HG03039 (cell line): ENCODE measurements around the gene S100A10.

Source experiments
- ATAC-seq: cut with Tn5 transposase; IDR thresholded peaks from one replicate; pipeline ENCODE4 v1.9.1; 2021; ENCODE audit warnings: mild to moderate bottlenecking, moderate library complexity; ENCODE audit not compliant: unreplicated experiment

The S100A10 gene

GRCh38 chr1:151993734-151994496 is at the start of gene S100A10:
Gene S100A10 (minus strand): TSS chr1:151993859. CDS start chr1:151986230, 7,629 bp downstream.
- no peak for ATAC-seq

GRCh38 chr1:152042030-152042429 is 48.4 kb upstream of the S100A10 start:
- ATAC-seq: no peak

- no peak for ATAC-seq
Observed at GRCh38 chr1:152039886-152040285, 46.2 kb upstream of the S100A10 start.

GRCh38 chr1:152039461-152039860 is 45.8 kb upstream of the S100A10 start:
- no peak for ATAC-seq

- no peak for ATAC-seq
Observed at GRCh38 chr1:152038871-152039270, 45.2 kb upstream of the S100A10 start.

- ATAC-seq: peak; percentile 64
Observed at GRCh38 chr1:152036267-152037216, 42.9 kb upstream of the S100A10 start, which contains the start of gene S100A11. Gene S100A11 (minus strand): TSS chr1:152037004. CDS start chr1:152036915, 89 bp downstream.

- ATAC-seq: no peak
Observed at GRCh38 chr1:152035539-152036266, 42.0 kb upstream of the S100A10 start.

GRCh38 chr1:152034654-152035538 is 41.2 kb upstream of the S100A10 start:
- peak; percentile 37 for ATAC-seq

- ATAC-seq: peak; percentile 11
Observed at GRCh38 chr1:152034324-152034653, 40.6 kb upstream of the S100A10 start.

GRCh38 chr1:152029929-152030211 is 36.2 kb upstream of the S100A10 start:
- ATAC-seq: no peak

- no peak for ATAC-seq
Observed at GRCh38 chr1:152029144-152029928, 35.7 kb upstream of the S100A10 start.

- ATAC-seq: no peak
Observed at GRCh38 chr1:152026895-152027294, 33.2 kb upstream of the S100A10 start.

GRCh38 chr1:152024223-152024622 is 30.6 kb upstream of the S100A10 start:
- ATAC-seq: no peak

GRCh38 chr1:152023221-152023620 is 29.6 kb upstream of the S100A10 start:
- ATAC-seq: no peak

- ATAC-seq: no peak
Observed at GRCh38 chr1:152022474-152022873, 28.8 kb upstream of the S100A10 start.

GRCh38 chr1:152021569-152021968 is 27.9 kb upstream of the S100A10 start:
- ATAC-seq: no peak

- ATAC-seq: no peak
Observed at GRCh38 chr1:152020849-152021248, 27.2 kb upstream of the S100A10 start.

- no peak for ATAC-seq
Observed at GRCh38 chr1:152018537-152018936, 24.9 kb upstream of the S100A10 start.

- no peak for ATAC-seq
Observed at GRCh38 chr1:152015766-152016165, 22.1 kb upstream of the S100A10 start.

GRCh38 chr1:152014943-152015342 is 21.3 kb upstream of the S100A10 start:
- ATAC-seq: no peak
